Measurements from ENCODE around the gene ARHGEF26.

DNA sequence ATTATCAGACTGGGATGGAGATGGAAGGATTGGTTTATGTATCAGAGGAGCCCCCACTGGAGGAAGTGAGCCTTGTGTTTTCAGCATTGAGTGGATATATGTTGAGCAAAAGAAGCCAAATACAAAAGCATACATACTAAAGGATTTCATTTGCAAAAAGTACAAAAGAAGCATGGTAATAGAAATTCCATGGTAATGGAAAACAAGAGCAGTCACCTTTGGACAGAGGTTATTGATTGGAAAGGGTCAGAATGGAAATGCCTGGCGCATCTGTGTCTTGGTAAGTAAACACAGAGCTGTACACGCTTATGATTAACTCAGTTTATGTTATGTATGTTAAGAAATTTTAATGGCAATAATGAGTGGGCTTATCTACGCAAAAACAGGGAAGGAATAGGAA is 130.4 kb downstream of the ARHGEF26 start:
- TF ChIP-seq, protein P1, sequence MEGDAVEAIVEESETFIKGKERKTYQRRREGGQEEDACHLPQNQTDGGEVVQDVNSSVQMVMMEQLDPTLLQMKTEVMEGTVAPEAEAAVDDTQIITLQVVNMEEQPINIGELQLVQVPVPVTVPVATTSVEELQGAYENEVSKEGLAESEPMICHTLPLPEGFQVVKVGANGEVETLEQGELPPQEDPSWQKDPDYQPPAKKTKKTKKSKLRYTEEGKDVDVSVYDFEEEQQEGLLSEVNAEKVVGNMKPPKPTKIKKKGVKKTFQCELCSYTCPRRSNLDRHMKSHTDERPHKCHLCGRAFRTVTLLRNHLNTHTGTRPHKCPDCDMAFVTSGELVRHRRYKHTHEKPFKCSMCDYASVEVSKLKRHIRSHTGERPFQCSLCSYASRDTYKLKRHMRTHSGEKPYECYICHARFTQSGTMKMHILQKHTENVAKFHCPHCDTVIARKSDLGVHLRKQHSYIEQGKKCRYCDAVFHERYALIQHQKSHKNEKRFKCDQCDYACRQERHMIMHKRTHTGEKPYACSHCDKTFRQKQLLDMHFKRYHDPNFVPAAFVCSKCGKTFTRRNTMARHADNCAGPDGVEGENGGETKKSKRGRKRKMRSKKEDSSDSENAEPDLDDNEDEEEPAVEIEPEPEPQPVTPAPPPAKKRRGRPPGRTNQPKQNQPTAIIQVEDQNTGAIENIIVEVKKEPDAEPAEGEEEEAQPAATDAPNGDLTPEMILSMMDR (optimal IDR thresholded peaks at IDR 0.05 in 1 of 3, IDR thresholded peaks at IDR 0.05 in 1 of 3, conservative IDR thresholded peaks at IDR 0.05 in 1 of 3; ENCODE audit: extremely low read depth in 1 of 3, insufficient read depth in 2 of 3, low read length in 3 of 3), result no peak
- TF ChIP-seq EZH2 (IDR thresholded peaks at IDR 0.05; ENCODE audit: low read length), result no peak

Measured in keratinocyte (primary cell).